ENCODE data around the gene CRYBG1.

CRYBG1 gene

GRCh38 chr6:106446287-106446885, 85.9 kb downstream of the CRYBG1 start:
- Histone ChIP-seq H3K4me1 (ENCODE audit: insufficient read depth, low read length, poor library complexity, severe bottlenecking) (peaks cover 13% of the 10 kb centered on the region), H4K20me1 (ENCODE audit: insufficient read depth, low read length, poor library complexity, severe bottlenecking) (no peaks in the 10 kb centered on the region), H3K4me2 (ENCODE audit: low read depth, low read length, poor library complexity, severe bottlenecking) (no peak overlapping the region)

GRCh38 chr6:106446983-106447382, 86.5 kb downstream of the CRYBG1 start:
- H3F3A ChIP-seq (ENCODE audit: low read depth), result no peaks in the 10 kb centered on the region
- H3K4me3 ChIP-seq (ENCODE audit: low read length, poor library complexity, severe bottlenecking), result no peak overlapping the region
- no peak overlapping the region for H3K9ac ChIP-seq (ENCODE audit: low read depth, low read length, poor library complexity, severe bottlenecking)
- no peaks in the 10 kb centered on the region for H3K79me2 ChIP-seq (ENCODE audit: insufficient read depth, low read length)
- no peak overlapping the region for H3K4me2 ChIP-seq (ENCODE audit: low read depth, low read length, poor library complexity, severe bottlenecking)
- H3K27me3 ChIP-seq (ENCODE audit: insufficient read depth, low read length, poor library complexity, severe bottlenecking), result no peaks in the 10 kb centered on the region
- no peak overlapping the region for H2AFZ ChIP-seq (ENCODE audit: low read length)
- H3K9me3 ChIP-seq (ENCODE audit: insufficient read depth, low read depth, low read length), result no peaks in the 10 kb centered on the region
- no peaks in the 10 kb centered on the region for H3K9me2 ChIP-seq (replicated peaks; ENCODE audit: low read depth, low read length)
- H3K4me1 ChIP-seq (ENCODE audit: insufficient read depth, low read length, poor library complexity, severe bottlenecking), result peaks cover 13% of the 10 kb centered on the region
- H3K36me3 ChIP-seq (ENCODE audit: insufficient read depth, low read length), result no peaks in the 10 kb centered on the region
- TF ChIP-seq CTCF (conservative IDR thresholded peaks at IDR 0.05; ENCODE audit: low read length), result no peak
- no peak for TF ChIP-seq EZH2phosphoT487 (IDR thresholded peaks at IDR 0.05; ENCODE audit: borderline replicate concordance)
- no peaks in the 10 kb centered on the region for H4K20me1 ChIP-seq (ENCODE audit: insufficient read depth, low read length, poor library complexity, severe bottlenecking)

More at GRCh38 chr6:106446287-106446885, 85.9 kb downstream of the CRYBG1 start:
- Histone ChIP-seq H3K27me3 (ENCODE audit: insufficient read depth, low read length, poor library complexity, severe bottlenecking) (no peaks in the 10 kb centered on the region), H3K9ac (ENCODE audit: low read depth, low read length, poor library complexity, severe bottlenecking) (no peak overlapping the region), H3K9me2 (replicated peaks; ENCODE audit: low read depth, low read length) (no peaks in the 10 kb centered on the region), H2AFZ (ENCODE audit: low read length) (no peak overlapping the region), H3K79me2 (ENCODE audit: insufficient read depth, low read length) (no peaks in the 10 kb centered on the region), H3K9me3 (ENCODE audit: insufficient read depth, low read depth, low read length) (no peaks in the 10 kb centered on the region), H3F3A (ENCODE audit: low read depth) (no peaks in the 10 kb centered on the region), H3K36me3 (ENCODE audit: insufficient read depth, low read length) (no peaks in the 10 kb centered on the region), H3K4me3 (ENCODE audit: low read length, poor library complexity, severe bottlenecking) (no peak overlapping the region)
- TF ChIP-seq CTCF (conservative IDR thresholded peaks at IDR 0.05; ENCODE audit: low read length) (peak; percentile 72), EZH2phosphoT487 (IDR thresholded peaks at IDR 0.05; ENCODE audit: borderline replicate concordance) (no peak)

GRCh38 chr6:106448000-106448426, 87.5 kb downstream of the CRYBG1 start:
- no peaks in the 10 kb centered on the region for H3K79me2 ChIP-seq (ENCODE audit: insufficient read depth, low read length)
- H3K9me3 ChIP-seq (ENCODE audit: insufficient read depth, low read depth, low read length), result no peaks in the 10 kb centered on the region
- peak overlapping the region; percentile 65 for H2AFZ ChIP-seq (ENCODE audit: low read length)
- H3K4me3 ChIP-seq (ENCODE audit: low read length, poor library complexity, severe bottlenecking), result no peak overlapping the region
- H3K4me2 ChIP-seq (ENCODE audit: low read depth, low read length, poor library complexity, severe bottlenecking), result no peak overlapping the region
- H3K4me1 ChIP-seq (ENCODE audit: insufficient read depth, low read length, poor library complexity, severe bottlenecking), result peaks cover 4% of the 10 kb centered on the region
- H3F3A ChIP-seq (ENCODE audit: low read depth), result no peaks in the 10 kb centered on the region
- no peaks in the 10 kb centered on the region for H4K20me1 ChIP-seq (ENCODE audit: insufficient read depth, low read length, poor library complexity, severe bottlenecking)
- H3K9me2 ChIP-seq (replicated peaks; ENCODE audit: low read depth, low read length), result no peaks in the 10 kb centered on the region
- TF ChIP-seq CTCF (conservative IDR thresholded peaks at IDR 0.05; ENCODE audit: low read length), result no peak
- no peak overlapping the region for H3K9ac ChIP-seq (ENCODE audit: low read depth, low read length, poor library complexity, severe bottlenecking)
- H3K27me3 ChIP-seq (ENCODE audit: insufficient read depth, low read length, poor library complexity, severe bottlenecking), result no peaks in the 10 kb centered on the region
- H3K36me3 ChIP-seq (ENCODE audit: insufficient read depth, low read length), result no peaks in the 10 kb centered on the region

Measured in Loucy (cell line).